Measurements from ENCODE around the gene PDZD8.

Gene PDZD8, protein sequence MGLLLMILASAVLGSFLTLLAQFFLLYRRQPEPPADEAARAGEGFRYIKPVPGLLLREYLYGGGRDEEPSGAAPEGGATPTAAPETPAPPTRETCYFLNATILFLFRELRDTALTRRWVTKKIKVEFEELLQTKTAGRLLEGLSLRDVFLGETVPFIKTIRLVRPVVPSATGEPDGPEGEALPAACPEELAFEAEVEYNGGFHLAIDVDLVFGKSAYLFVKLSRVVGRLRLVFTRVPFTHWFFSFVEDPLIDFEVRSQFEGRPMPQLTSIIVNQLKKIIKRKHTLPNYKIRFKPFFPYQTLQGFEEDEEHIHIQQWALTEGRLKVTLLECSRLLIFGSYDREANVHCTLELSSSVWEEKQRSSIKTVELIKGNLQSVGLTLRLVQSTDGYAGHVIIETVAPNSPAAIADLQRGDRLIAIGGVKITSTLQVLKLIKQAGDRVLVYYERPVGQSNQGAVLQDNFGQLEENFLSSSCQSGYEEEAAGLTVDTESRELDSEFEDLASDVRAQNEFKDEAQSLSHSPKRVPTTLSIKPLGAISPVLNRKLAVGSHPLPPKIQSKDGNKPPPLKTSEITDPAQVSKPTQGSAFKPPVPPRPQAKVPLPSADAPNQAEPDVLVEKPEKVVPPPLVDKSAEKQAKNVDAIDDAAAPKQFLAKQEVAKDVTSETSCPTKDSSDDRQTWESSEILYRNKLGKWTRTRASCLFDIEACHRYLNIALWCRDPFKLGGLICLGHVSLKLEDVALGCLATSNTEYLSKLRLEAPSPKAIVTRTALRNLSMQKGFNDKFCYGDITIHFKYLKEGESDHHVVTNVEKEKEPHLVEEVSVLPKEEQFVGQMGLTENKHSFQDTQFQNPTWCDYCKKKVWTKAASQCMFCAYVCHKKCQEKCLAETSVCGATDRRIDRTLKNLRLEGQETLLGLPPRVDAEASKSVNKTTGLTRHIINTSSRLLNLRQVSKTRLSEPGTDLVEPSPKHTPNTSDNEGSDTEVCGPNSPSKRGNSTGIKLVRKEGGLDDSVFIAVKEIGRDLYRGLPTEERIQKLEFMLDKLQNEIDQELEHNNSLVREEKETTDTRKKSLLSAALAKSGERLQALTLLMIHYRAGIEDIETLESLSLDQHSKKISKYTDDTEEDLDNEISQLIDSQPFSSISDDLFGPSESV

DNA sequence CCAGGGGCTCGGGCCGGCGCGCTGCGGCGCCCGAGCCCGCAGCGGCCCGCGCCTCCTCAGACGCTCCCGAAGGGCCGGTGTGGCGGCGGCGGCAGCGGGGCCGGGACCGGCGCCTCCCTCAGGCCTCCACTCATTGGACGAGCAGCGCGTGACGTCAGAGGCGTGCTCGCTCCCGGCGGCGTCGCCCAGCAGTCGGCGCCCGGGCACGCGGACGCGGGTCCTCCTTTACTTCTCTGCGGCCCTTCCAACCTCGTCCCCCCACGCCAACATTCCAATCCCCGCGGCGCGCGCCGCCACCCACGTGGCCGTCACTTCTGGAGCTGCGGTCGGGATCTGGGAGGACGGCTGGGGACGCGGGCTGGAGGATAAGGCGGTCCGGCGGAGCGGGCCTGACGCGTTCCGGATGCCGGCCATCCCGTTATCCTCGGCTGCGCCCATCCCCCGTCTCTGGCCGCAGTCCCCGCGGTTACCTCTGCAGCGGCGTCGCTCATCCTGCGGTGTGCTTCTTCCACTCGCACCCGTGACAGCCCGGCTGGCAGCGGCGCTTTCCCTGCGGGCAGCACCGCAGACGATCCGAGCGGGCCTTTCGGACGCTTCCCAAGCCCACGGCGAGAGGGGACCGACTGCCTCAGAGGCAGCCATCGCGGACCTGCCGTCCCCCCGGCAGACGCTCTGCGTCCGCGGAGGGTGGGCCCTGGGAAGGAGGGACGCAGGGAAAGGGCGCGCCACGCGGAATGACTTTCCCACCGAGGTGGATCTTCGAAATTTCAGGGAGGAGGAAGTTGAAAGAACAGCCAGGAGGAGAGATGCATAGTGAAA is at the start of gene PDZD8:
TSS of gene PDZD8 (minus strand) at position 81 of the 819 bp plus-strand sequence. CDS start 213 bp downstream, outside the sequence.
- peak; percentile 94 for DNase-seq

DNA sequence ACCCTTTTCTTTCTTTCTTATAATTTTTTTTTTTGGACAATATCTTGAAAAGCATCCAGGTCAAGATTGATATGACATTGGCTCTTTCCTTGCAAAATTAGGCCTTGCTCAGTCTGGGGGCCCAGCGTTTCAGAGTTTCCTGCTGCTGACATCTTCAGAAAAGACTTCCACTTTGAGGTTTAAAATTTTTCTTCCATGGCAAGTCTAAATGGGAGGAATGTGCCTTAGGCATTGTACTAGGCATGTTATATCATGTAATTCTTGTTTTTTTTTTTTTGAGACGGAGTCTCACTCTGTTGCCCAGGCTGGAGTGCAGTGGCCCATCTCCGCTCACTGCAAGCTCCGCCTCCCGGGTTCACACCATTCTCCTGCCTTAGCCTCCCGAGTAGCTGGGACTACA is 48.9 kb upstream of the PDZD8 start:
- no peak for DNase-seq

DNA sequence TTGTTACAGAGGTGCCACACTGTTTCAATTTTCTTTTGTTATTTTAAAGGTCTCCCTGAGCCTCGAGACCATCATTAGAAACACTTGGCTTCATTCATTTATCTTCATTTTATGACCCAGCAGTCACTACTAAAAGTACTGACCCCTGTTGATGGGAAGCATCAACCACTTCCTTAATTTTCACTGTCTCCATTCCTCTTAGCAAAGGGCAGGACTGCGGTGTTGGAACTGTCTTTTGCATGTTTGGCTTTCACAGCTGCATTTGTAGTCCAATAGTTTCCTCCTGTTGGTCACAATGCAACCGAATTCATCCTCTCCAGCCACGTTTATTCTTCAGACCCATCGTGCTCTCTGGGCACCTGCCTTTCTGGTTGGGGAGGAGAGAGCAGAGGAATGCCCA is 46.7 kb upstream of the PDZD8 start:
- no peak for DNase-seq

DNA sequence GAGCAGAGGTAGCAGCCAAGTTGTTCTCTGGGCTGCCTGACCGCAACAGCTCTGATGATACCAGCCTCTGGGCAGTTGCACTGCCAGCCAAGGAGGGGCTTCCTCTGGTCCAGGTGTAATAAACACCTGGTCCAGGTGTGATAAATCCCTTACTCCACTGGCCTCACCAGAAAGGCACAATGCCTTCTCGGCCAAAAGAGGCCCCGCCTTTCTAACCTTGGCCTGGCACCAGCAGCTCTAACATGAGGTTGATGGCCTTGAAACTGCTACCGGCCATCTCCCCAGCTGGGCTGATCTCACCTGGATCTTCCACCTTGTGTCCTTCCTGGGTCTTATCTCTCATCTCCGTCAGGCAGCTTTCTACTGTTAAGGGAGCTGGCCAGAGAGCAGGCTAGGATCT is 45.5 kb upstream of the PDZD8 start:
- no peak for DNase-seq

DNA sequence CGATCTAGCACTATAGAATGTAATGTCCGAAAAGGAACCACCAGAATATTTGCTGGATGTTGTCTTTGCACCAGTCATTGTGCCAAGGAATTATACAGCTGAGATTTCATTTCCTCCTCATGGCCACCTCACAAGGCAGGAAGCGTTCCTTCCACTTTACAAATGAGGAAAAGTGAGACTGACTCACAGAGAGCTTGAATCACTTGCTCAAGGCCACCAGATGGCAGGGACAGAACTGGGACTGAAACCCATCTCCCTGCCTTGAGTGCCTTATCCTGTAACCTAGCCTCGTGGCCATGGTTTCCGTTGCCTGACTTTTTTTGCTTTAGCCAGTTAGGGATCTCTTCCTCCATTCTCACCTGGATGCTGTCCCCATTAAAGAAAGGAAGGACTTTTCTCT is 44.7 kb upstream of the PDZD8 start:
- DNase-seq: no peak

DNA sequence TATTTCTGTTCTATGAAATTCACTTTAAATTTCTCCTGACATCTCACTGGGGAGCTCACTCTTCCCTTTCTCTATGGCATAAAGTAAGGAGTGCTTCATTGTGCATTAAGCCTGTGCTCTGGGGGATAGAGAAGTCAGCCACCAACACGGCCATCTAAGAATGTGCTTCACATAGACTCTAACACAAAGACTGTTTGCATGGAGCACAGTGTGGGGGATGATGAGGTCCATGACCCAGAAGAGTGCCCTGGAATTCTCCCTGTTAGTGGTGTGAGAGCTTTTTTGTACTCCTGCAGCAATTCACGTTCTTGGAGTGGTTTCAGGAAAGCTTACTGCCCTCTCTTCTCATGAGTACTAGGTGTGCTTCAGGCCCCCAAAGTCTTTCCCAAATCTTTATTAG is 43.9 kb upstream of the PDZD8 start:
- DNase-seq: no peak

DNA sequence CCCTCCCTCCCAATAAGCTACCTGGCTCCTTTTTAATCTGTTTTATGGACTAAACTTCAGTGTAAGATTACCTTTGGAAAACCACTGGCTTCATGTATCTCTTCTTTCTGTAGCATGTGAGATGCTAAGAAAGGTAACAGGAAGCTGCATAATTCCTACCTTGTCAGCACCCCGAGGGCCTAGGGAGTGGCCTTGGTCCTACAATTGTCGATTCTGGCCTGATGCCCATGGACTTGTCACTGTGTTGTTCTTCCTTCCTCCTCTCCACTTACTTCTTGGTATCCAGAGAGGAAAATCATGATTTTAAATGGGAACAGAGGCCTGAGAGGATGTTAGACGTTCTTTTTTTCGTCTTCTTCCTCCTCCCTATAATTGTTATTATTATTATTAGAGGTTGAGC is 42.9 kb upstream of the PDZD8 start:
- DNase-seq: no peak

DNA sequence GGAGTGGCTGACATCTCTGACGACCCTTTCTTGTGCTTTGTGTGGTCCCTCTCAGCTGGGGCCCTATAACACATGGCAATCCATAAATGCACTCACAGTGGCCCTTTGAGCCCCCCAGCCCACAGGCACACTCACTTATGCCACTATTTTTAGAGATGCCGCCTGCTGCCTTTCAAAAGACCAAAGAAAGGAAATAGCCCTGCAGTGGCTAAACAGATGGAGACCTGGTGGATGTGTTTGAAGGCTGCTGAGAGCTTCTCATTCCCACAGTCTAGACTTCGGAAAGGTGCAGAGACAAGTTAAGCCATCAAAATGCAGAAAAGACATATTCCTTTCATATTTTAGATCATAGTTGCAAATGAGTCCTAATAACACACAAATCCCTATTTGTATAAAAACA is 42.0 kb upstream of the PDZD8 start:
- DNase-seq: no peak

DNA sequence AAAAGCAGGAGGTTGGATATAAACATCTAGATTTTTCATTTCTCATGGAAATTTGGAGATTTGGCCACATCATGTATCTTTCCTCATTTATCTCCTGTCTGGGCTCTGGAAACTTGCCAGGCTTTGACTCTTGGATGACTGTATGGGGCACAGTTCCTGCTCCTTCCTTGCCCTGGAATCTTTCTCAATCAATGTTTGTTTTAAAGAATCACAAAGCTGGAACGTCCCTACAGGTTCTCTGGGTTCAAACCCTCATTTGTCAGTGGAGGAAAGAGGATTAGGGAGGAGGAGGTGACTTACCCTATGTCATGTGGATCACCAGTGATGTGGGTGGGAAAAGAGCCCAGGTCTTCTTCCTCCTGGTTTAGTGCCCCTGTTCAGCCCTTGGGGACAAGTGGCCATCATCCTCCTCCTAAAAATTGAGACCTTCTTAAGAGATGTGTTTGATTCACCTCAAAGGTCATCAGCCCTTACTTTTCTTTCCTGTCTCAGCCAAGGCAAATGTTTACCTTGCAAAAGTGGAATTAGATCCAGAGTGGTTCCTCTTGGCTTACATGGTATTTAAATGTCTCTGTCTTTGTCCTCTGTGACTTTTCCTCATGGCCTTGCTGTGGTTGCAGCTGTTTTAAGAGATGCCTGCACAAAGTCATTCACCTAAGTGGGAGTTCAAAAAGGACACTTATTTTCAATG is 38.8 kb upstream of the PDZD8 start:
- DNase-seq: no peak

DNA sequence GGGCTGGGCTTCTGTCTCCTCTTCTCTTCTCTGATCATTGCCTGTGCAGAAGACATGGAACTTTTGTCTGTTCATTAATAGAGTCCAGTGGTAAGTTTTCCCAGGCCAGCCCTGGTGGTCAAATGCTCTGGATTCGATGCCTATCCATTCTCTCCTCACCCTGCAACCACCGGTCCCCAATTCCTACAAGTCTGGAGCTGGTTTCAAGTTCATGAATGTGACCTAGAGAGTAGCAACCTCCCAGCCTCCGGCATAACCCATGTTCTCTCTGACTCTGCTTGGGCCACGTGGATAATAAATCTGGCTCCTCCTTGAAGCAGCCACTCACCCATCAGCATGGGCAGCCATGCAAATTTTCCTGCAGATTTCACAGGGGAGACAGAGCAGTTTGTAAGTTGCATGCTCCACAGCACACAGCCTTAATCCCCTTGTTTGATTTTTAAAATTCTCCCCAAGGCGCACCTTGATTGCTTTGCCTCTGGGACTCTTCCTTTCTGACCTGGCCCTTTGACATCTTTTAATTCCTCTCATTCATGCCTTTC is 37.3 kb upstream of the PDZD8 start:
- DNase-seq: no peak

DNA sequence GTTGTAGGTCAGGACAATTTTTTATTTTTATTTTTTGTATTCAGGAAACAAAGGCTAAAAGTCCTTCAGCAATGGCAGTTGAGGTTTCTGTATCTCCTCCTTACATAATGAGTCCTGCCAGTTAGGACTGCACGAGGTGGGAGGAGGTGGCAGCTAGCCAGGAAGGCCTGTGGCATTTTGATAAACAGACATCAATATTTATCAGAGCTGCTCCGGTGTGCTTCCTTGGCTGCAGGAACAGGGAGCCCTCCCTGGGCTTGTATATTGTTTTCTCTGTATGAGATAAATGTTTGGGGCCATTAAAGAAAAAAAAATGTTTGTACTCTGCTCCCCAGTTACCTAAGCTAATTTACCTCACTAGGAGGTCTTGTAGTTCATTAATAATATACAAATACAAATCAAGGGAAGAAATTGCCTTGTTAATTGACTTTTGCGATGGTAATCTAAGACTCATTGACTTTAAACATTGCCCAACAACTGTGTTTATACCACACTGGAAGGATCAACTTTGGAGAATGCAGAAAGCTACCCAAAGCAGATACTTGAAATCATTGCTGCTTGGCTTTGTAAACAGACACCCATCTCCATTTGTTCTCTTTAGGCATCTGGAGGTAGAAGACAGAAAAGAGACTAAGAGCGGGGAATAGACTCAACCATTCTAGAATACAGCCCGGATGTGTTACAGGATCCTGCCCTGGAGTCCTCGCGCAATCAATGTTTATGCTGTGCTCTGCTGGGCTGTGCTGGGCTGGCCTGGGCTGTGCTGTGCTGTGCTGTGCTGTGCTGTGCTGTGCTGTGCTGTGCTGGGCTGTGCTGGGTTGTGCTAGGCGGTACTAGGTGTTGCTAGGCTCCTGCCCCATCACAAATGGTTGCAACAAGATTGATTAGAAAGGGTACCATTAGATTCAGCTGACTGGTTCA is 36.5 kb upstream of the PDZD8 start:
- no peak for DNase-seq

DNA sequence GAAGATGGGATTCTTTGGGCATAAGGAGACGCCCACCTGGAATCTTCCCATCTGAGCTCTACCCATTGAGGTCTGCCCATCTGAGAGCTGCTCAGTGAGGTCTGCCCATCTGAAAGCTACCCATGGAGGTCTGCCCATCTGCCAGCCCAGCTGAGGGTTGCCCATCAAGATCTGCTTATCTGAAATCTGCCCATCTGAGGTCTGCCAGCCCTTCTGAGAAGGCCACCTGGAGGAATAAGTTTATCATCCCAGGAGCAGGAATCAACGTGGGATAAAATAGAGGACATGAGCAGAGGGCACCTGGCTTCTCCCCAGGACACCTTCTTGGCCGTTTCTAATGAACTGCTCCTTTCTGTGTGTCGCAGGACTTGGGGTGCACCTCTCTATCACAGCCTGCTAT is 35.3 kb upstream of the PDZD8 start:
- no peak for DNase-seq

DNA sequence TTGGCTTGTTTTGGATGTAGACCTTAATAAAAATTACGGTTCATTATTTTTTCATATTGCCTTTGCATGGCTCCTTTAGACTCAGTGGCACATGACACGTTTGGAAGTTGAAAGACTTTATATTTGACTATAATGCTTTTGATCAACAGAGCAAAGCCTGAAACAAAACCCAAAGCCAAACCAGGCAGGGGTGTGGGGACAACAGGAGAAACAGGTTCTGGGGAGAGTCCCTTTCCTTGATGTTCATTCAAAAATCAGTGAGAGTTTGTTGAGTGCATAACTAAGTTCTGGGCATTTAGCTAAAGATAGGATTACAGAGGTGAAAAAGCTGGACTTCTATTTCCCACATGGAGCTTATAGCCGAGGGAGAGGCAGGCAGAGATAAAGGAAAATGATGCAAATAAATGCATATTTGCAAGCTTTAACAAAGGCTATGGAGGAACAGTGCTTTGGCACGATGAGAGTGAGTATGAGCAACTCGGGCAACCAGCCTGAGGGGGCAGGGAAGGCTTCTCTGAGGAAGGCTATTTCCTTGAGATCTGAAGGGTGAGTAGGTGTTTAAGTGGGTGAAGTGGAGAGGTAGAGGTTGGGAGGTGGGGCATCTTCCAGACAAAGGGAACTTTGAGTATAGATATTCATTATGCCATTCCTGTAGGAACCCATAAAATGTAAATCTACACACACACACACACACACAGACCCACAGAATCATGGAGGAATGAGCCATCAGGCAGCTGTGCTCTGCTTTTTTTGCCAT is 34.5 kb upstream of the PDZD8 start:
- no peak for DNase-seq

DNA sequence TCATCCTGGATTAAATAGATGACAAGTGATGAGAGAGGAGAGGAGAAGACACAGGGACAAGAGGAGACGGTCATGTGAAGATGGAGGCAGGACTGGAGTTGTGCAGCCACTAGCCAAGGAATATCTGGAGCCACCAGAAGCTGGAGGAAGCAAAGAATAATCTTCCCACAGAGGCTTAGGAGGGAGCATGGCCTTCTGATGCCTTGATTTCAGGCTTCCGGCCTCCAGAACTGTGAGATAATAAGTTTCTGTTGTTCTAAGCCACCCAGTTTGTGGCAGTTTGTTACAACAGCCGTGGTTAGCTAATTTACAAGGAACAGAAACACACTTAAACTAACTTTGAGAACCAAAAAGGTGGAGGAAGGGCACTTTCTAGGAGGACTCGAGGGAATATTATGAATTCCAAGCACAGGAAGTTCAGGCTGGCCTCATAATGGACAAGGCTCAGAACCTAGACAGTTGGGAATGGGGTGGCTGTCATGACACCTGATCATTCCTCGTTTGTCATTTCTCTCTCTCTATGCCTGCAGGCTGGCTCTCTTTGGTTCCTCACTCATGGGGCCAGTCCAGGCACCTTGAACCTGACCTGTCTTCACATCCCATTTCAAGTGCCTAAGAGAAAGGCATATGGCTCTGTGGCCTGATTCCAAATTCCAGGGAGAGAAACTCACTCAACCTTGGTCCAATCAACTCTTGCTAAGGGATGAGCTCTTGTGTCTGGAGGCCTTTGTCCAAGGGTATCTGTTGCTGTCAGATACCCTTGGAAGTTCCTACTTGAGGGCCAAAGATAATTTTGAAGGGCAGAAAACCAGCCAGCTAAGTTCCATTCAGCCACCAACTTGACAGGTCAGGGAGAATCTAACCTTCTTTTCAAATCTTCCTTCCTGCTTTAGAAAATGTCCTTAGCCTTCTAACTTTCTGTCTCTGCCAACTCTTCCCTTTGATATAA is 33.5 kb upstream of the PDZD8 start:
- DNase-seq: no peak

DNA sequence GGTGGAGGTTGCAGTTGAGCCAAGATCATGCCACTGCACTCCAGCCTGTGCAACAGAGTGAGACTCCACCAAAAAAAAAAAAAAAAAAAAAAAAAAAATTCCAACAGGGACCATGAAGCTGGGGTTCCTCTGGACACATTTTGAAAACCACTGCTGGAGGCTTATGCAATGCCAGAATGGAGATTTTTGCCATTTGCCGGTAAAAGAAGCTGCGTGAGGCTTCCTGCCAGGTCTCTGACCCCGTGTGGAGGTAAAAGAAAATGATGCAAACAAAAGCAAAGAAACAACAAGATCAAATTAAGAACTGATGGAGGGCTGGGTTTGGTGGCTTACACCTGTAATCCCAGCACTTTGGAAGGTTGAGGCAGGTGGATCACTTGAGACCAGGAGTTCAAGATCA is 30.5 kb upstream of the PDZD8 start:
- no peak for DNase-seq

DNA sequence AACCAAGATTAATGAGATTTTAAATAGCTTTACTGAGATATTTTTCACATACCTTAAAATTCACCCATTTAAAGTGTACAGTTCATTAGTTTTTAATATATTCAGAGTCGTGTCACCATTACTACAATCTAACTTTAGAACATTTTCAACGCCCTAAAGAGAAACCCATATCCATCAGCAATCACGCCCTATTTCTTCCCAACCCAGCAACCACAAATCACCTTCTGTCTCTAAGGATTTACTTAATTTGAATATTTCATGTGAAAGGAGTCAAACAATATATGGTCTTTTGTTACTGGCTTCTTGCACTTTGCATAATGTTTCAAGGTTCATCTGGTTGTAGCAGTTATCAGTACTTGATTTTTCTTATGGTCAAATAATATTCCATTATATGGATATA is 25.1 kb upstream of the PDZD8 start:
- DNase-seq: no peak

DNA sequence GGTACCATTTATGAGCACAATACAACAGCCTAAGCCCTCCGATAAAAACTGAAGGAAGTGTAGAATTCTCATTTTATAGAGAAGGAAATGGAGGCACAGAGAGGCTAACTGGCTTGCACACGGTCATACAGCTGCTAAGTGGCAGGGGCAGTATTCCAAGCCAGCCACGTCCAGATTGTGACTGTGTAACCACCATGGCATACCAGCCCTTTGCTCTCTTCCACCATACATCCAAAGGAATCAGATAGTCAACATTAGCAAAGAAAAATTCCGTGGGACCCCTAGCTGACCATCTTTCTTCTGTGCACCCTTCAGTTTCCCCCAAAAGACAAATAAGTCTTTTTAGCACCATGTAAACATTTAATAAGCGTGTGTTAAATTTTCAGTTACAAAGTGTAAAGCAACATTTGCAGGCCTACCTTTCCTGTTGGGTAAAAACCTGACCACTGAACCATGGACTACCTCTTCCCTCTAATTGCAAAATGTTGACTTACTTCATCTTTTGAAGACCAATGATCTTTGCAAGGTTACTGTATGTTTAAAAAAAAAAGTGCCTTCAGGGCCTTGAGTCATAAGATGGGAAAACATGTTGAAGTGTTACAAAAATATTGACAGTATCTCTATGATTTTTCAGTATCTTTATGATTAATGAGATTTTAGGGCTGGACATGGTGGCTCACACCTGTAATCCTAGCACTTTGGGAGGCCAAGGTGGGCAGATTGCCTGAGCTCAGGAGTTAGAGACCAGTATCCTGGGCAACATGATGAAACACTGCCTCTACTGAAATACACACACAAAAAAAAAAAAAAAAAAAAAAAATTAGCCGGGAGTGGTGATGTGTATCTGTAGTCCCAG is 24.3 kb upstream of the PDZD8 start:
- DNase-seq: no peak

DNA sequence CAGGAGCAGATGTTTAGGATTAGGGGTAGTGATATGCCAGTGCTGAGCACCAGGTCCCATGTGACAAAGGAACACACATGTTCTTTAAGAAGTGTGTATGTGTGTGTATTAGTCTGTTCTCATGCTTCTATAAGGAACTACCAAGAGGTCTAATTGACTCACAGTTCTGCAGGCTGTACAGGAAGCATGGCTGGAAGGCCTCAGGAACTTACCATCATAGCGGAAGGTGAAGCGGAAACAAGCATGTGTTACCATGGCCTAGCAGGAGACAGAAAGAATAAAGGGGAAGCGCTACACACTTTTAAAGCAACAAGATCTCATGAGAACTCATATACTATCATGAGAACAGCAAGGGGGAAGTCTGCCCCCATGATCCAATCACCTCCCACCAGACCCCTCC is 22.8 kb upstream of the PDZD8 start:
- DNase-seq: no peak
